Measurements from ENCODE around the gene SORCS2. TPM values are rescaled to one million over a fixed set of nuclear protein-coding genes. Genes with fewer than 3 reads are reported as not detected.

SORCS2 gene
- total RNA-seq, 4 donors from 2014 or later, result 0.53 to 9.9 (median 0.90) TPM

DNA sequence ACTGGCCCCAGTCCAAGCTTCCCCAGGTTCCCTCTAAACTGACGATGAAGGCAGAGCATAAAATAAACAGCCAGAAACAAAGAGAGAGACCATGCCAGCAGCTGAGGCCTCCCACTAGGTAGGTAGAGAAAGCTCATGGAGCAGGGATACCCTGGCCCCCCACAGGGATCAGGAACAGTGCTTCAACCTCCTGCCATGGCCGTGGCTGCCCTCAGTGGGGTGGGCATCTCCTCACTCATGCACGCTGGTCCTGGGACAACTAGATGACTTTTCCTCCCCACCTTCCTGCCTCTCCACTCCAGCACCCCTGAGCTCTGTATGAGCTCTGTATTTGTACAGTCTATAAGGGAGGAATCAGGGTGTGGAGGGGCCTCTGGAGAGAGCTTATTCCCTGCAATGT is 360.1 kb downstream of the SORCS2 start:
- H3K36me3 ChIP-seq, result no peaks in the 10 kb centered on the region
- H3K9me3 ChIP-seq, result peaks cover 0 to 14% (median 1%) of the 10 kb centered on the region in 4 donors
- H3K27me3 ChIP-seq, result no peaks in the 10 kb centered on the region
- no peak overlapping the region for H3K27ac ChIP-seq
- no peak for DNase-seq
- H3K4me1 ChIP-seq, result no peaks in the 10 kb centered on the region
- TF ChIP-seq, protein P1, sequence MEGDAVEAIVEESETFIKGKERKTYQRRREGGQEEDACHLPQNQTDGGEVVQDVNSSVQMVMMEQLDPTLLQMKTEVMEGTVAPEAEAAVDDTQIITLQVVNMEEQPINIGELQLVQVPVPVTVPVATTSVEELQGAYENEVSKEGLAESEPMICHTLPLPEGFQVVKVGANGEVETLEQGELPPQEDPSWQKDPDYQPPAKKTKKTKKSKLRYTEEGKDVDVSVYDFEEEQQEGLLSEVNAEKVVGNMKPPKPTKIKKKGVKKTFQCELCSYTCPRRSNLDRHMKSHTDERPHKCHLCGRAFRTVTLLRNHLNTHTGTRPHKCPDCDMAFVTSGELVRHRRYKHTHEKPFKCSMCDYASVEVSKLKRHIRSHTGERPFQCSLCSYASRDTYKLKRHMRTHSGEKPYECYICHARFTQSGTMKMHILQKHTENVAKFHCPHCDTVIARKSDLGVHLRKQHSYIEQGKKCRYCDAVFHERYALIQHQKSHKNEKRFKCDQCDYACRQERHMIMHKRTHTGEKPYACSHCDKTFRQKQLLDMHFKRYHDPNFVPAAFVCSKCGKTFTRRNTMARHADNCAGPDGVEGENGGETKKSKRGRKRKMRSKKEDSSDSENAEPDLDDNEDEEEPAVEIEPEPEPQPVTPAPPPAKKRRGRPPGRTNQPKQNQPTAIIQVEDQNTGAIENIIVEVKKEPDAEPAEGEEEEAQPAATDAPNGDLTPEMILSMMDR (IDR thresholded peaks at IDR 0.05), result no peak
- TF ChIP-seq POLR2A (IDR thresholded peaks at IDR 0.05), result no peak
- H3K4me3 ChIP-seq, result no peak overlapping the region

DNA sequence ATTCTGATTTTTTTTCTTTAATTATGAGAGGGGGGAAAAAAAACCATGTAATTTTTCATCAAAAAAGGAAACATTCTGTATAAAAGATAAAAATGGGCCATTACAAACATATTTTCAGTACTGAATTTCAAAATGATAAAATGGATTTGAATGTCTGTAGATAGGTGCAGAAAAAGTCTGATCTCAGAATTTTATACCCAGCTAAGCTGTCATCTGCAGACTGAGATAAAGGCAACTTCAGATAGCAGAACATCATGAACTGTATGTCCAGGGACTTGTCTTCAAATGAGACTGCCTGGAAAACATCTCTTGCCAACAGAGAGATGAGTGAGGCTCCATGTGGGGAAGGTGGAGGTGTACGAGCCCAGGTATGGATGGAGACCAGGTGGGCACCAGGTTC is 360.9 kb downstream of the SORCS2 start:
- H3K27me3 ChIP-seq, result no peaks in the 10 kb centered on the region
- H3K9me3 ChIP-seq, result peaks cover 0 to 14% (median 1%) of the 10 kb centered on the region in 4 donors
- DNase-seq, result no peak
- no peaks in the 10 kb centered on the region for H3K36me3 ChIP-seq
- TF ChIP-seq POLR2A (IDR thresholded peaks at IDR 0.05), result no peak
- TF ChIP-seq, protein P1 (IDR thresholded peaks at IDR 0.05), result no peak
- no peak overlapping the region for H3K27ac ChIP-seq
- H3K4me3 ChIP-seq, result no peak overlapping the region
- no peaks in the 10 kb centered on the region for H3K4me1 ChIP-seq

DNA sequence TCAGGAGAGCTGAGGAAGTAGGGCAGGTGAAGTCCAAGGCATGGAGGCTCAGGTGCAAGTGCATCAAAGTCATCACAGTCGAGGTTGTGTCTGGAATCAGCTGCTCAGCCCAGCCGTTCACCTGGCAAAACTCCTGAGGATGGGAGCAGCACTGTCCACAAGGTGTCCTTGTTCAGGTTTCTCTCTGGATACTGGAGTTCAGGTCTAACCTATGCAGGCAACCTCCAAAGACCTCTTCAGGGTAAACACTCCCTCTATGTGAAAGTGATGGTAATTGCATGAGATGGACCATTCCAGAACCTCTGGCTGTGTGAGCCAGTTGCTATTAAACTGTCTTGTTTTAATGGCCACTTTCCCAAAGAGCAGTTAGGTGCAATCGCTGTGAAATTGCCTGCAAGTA is 362.6 kb downstream of the SORCS2 start:
- DNase-seq, result no peak

DNA sequence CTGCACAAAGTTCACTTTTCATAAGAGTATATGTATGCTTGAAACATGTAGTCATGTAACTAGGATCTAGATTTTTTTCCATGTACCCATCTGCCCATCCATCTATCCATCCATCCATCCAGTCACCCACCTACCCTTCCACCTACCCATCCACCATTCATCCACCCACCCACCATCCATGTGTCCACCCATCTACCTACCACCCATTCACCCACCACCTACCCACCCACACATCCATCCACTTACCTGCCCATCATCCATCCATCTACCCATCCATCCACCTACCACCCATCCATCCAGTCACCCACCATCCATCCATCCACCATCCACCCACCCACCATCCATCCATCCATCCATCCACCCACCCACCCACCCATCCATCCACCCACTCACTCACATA is 364.2 kb downstream of the SORCS2 start:
- Histone ChIP-seq H3K27me3 (no peaks in the 10 kb centered on the region), H3K27ac (no peak overlapping the region), H3K36me3 (no peaks in the 10 kb centered on the region), H3K4me1 (no peaks in the 10 kb centered on the region), H3K9me3 (peaks cover 0 to 14% (median 1%) of the 10 kb centered on the region in 4 donors), H3K4me3 (no peak overlapping the region)
- TF ChIP-seq, protein P1 (IDR thresholded peaks at IDR 0.05), result no peak
- TF ChIP-seq POLR2A (IDR thresholded peaks at IDR 0.05), result no peak
- DNase-seq, result no peak

More for the DNA sequence above, 362.6 kb downstream of the SORCS2 start:
- Histone ChIP-seq H3K36me3 (no peaks in the 10 kb centered on the region), H3K27ac (no peak overlapping the region), H3K4me3 (no peak overlapping the region), H3K4me1 (no peaks in the 10 kb centered on the region), H3K27me3 (no peaks in the 10 kb centered on the region), H3K9me3 (peaks cover 0 to 14% (median 1%) of the 10 kb centered on the region in 4 donors)
- TF ChIP-seq, protein P1 (IDR thresholded peaks at IDR 0.05), result no peak
- no peak for TF ChIP-seq POLR2A (IDR thresholded peaks at IDR 0.05)

DNA sequence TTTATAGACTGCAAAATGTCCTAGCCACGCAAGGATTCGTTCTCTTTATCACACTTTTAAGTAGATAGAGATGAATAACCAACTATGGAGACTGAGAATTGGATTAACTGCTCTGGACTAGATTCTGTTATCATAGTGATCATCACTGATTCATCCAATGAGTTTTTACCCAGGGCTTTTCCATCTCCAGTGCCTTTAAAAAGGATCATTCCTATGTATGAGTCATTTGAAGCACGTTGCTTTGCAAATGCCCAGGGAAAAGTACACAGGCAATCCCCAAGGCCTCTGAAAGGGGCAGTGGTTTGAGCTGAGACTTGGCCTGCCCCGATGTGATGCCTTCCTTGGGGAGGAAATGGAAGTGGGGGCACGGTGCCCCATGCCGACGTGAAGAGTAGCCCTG is 365.1 kb downstream of the SORCS2 start:
- DNase-seq, result no peak
- no peak overlapping the region for H3K4me3 ChIP-seq
- H3K9me3 ChIP-seq, result peaks cover 0 to 13% (median 1%) of the 10 kb centered on the region in 4 donors

More for the DNA sequence above, 365.1 kb downstream of the SORCS2 start:
- Histone ChIP-seq H3K27me3 (no peaks in the 10 kb centered on the region), H3K36me3 (no peaks in the 10 kb centered on the region), H3K4me1 (no peaks in the 10 kb centered on the region), H3K27ac (no peak overlapping the region)
- TF ChIP-seq, protein P1 (IDR thresholded peaks at IDR 0.05), result no peak
- TF ChIP-seq POLR2A (IDR thresholded peaks at IDR 0.05), result no peak

All from Peyer's patch (tissue), 4 donors.